Measurements from ENCODE around the gene IER5.

GRCh38 chr1:181094416-181095212 lies 6.1 kb downstream of the IER5 start:
- TF ChIP-seq YY1 (IDR thresholded peaks at IDR 0.05; ENCODE audit: extremely low read depth, insufficient replicate concordance, low read depth, low read length), result no peak
- no peak for TF ChIP-seq RAD21 (IDR thresholded peaks at IDR 0.05; ENCODE audit: low read depth)
- TF ChIP-seq EZH2 (IDR thresholded peaks at IDR 0.05), result no peak
- TF ChIP-seq CTCF (IDR thresholded peaks at IDR 0.05 in 2 of 3, conservative IDR thresholded peaks at IDR 0.05 in 1 of 3; ENCODE audit: borderline replicate concordance in 1 of 3, insufficient read depth in 1 of 3, low read depth in 2 of 3, low read length in 2 of 3), result no peak
- no peak for TF ChIP-seq CBX3 (IDR thresholded peaks at IDR 0.05; ENCODE audit: low read depth)
- TF ChIP-seq MAX (IDR thresholded peaks at IDR 0.05), result no peak
- no peak for TF ChIP-seq JUND (IDR thresholded peaks at IDR 0.05)
